Kidney (tissue), 14 donors: Measurements from ENCODE around the gene SCN2A. TPM values are rescaled to one million over a fixed set of nuclear protein-coding genes. Genes with fewer than 3 reads are reported as not detected.
"Not testable (repeated sequence)": the region's sequence is repeated elsewhere in the genome, so short reads cannot be mapped to it uniquely, and the experiment has no call there.

Experiments used
- DNase-seq, 5 donors: peaks; one replicate each; pipeline ENCODE4 v3.0.0-alpha.2; 2013 to 2020
- FAIRE-seq: peaks from 2 replicates; lab custom pipeline; 2012; peaks lifted over from hg19 to GRCh38; lab: Jason Lieb, UNC
- H3K27ac ChIP-seq, 2 donors: one replicate each; pipeline ENCODE4 v1.7.0; 2013; ENCODE audit warnings: low read depth in 2 of 2, low read length in 2 of 2, inconsistent platforms in 1 of 2
- H3K27me3 ChIP-seq: one replicate; pipeline ENCODE4 v1.7.1; 2013; ENCODE audit warnings: low read length, inconsistent platforms; ENCODE audit not compliant: control insufficient read depth, insufficient read depth
- H3K36me3 ChIP-seq, 3 donors: one replicate each; pipeline versions ENCODE4 v1.7.0 to v1.7.1; 2013; ENCODE audit warnings: low read length in 3 of 3, control low read depth in 1 of 3, inconsistent platforms in 1 of 3; ENCODE audit not compliant: insufficient read depth in 3 of 3, control insufficient read depth in 2 of 3
- H3K4me1 ChIP-seq, 3 donors: one replicate each; pipeline versions ENCODE4 v1.7.0 to v1.7.1; 2013; ENCODE audit warnings: low read length in 3 of 3, inconsistent platforms in 1 of 3, low read depth in 1 of 3; ENCODE audit not compliant: control insufficient read depth in 2 of 3, insufficient read depth in 2 of 3
- H3K4me3 ChIP-seq, 3 donors: one replicate each; pipeline versions ENCODE4 v1.7.0 to v1.8.1; 2013; ENCODE audit warnings: low read length in 3 of 3, control low read depth in 1 of 3, inconsistent platforms in 1 of 3
- H3K9ac ChIP-seq, 3 donors: one replicate each; pipeline versions ENCODE4 v1.7.0 to v1.7.1; 2013; ENCODE audit warnings: low read length in 3 of 3, control low read depth in 1 of 3, inconsistent platforms in 1 of 3
- H3K9me3 ChIP-seq, 3 donors: one replicate each; pipeline versions ENCODE4 v1.7.0 to v1.7.1; 2013; ENCODE audit warnings: low read length in 3 of 3, control low read depth in 1 of 3, inconsistent platforms in 1 of 3; ENCODE audit not compliant: control insufficient read depth in 2 of 3, insufficient read depth in 1 of 3
- intact Hi-C: fragments of 100-400 bp; cut with DNase I; formaldehyde crosslinking; loops from one replicate; pipeline ENCODE4 v1.11.1; 2022
- polyA plus RNA-seq: library from polyadenylated mRNA; stranded (reverse); fragments of 350-450 nt; fragmentation: Illumina TruSeq; extraction: RNeasy Lipid Tissue Mini Kit (QIAGEN cat#74804); gene quantifications from one replicate; pipeline ENCODE4 v1.2.3, GENCODE V29; 2014; ENCODE audit warnings: low read depth, low replicate concordance; ENCODE audit not compliant: insufficient read depth
- total RNA-seq: library from RNA; stranded (reverse); fragmentation: NEBNext Ultra II Directional; extraction: Animal tissue kit (Norgen Biotek cat#: 25700); gene quantifications from one replicate; pipeline ENCODE4 v1.2.1, GENCODE V29; 2021
- TF ChIP-seq, protein P1 (sequence below): IDR thresholded peaks from 3 replicates; pipeline ENCODE4 v1.5.1; 2012; ENCODE audit warnings: mild to moderate bottlenecking, moderate library complexity, borderline replicate concordance; ENCODE audit not compliant: insufficient read depth; ENCODE audit errors: extremely low read depth
- donor health status: control.
- donor health status: control.
- donor health status: control.
- donor health status: control.
- donor health status: control.
- donor health status: DM: yes; HTN: yes; CAD: no.
- donor health status: Normal renal cell carcinoma (clear cell type).

Gene SCN2A
- total and polyA plus RNA-seq, 2 donors from 2014 or later, result 2.7 to 9.9 TPM

DNA sequence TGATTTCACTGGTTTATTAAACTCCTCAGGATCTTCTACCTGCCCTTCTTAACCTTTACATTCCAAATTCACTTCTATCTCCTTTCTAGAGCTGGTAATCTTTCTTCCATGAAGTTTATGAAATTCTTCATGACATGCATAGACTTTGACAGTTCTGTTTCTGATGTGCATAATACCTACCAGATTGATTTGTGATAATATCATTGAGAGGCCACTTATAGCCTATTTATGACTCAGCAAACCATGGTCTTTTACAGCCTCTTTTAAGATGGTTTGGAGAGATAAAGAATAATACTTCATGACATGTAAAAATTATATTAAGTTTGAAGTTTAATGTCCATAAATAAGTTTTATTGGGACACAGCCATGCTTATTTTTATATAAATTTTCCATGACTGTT, 14.0 kb downstream of the SCN2A start:
- FAIRE-seq (no peak), DNase-seq (no peak)
- intact Hi-C loops, result no loop called here
- Histone ChIP-seq H3K36me3 (no peaks in the 10 kb centered on the region), H3K4me1 (no peaks in the 10 kb centered on the region), H3K27ac (no peak overlapping the region), H3K9ac (no peak overlapping the region), H3K4me3 (no peak overlapping the region), H3K27me3 (no peaks in the 10 kb centered on the region), H3K9me3 (no peaks in the 10 kb centered on the region)
- TF ChIP-seq, protein P1, sequence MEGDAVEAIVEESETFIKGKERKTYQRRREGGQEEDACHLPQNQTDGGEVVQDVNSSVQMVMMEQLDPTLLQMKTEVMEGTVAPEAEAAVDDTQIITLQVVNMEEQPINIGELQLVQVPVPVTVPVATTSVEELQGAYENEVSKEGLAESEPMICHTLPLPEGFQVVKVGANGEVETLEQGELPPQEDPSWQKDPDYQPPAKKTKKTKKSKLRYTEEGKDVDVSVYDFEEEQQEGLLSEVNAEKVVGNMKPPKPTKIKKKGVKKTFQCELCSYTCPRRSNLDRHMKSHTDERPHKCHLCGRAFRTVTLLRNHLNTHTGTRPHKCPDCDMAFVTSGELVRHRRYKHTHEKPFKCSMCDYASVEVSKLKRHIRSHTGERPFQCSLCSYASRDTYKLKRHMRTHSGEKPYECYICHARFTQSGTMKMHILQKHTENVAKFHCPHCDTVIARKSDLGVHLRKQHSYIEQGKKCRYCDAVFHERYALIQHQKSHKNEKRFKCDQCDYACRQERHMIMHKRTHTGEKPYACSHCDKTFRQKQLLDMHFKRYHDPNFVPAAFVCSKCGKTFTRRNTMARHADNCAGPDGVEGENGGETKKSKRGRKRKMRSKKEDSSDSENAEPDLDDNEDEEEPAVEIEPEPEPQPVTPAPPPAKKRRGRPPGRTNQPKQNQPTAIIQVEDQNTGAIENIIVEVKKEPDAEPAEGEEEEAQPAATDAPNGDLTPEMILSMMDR, result no peak

DNA sequence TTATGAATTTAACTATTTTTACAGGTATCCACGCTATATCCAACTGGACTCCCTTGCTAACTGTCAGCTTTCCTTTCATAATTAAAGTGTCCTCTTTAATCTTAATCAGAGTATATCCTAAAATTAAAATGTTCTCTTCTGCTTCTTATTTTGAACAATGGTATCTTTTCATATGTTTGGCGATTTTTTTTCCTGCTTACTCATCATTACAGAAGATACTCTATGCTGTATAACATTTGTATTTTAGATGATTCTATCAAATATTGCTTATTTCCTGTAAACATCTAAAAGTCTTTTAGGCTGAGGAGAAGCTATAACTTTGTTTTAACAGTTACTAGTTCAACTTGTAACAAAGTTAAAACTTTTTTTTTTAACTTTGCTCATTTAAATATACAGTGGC, 17.4 kb downstream of the SCN2A start:
- Histone ChIP-seq H3K27ac (no peak overlapping the region), H3K4me3 (no peak overlapping the region), H3K27me3 (no peaks in the 10 kb centered on the region), H3K9me3 (no peaks in the 10 kb centered on the region), H3K36me3 (no peaks in the 10 kb centered on the region), H3K9ac (no peak overlapping the region), H3K4me1 (no peaks in the 10 kb centered on the region)
- intact Hi-C loops, result no loop called here
- DNase-seq, result no peak
- FAIRE-seq, result no peak
- TF ChIP-seq, protein P1, result no peak

DNA sequence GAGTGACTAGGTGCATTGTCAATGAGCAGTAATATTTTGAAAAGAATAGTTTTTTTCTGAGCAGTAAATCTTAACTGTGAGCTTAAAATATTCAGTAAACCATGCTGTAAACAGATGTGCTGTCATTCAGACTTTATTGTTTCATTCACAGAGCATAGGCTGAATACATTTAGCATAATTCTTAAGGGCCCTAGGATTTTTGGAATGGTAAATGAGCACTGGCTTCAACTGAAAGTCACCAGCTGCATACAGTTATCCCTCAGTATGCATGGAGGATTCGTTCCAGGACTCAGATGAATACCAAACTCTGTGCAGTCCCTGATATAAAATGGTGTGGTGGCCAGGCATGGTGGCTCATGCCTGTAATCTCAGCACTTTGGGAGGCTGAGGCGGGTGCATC, 21.1 kb downstream of the SCN2A start:
- H3K36me3 ChIP-seq, DNase-seq, H3K27ac ChIP-seq, H3K4me3 ChIP-seq, H3K27me3 ChIP-seq, H3K9me3 ChIP-seq, intact Hi-C loops, H3K9ac ChIP-seq, H3K4me1 ChIP-seq, FAIRE-seq: not testable (repeated sequence)

DNA sequence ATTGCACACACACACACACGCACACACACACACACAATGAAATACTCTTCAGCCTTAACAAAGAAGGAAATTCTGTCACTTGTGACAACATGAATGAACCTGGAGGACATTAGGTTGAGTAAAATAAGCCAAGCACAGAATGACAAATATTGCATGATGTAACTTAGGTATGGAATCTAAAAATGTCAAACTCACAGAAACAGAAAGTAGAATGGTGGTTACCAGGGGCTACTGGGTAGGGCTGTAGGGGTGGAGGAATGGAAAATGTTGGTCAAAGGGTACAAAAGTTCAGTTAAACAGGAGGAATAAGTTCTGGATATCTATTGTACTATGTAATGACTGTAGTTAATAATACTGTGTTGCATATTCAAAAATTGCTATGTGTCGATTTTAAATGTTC, 29.5 kb downstream of the SCN2A start:
- FAIRE-seq (no peak), DNase-seq (no peak)
- Histone ChIP-seq H3K4me1 (no peaks in the 10 kb centered on the region), H3K9ac (no peak overlapping the region), H3K4me3 (no peak overlapping the region), H3K27me3 (no peaks in the 10 kb centered on the region), H3K27ac (no peak overlapping the region), H3K36me3 (no peaks in the 10 kb centered on the region), H3K9me3 (no peaks in the 10 kb centered on the region)
- intact Hi-C loops, result no loop called here
- TF ChIP-seq, protein P1, result no peak
